HEK293 (cell line): ENCODE measurements around the gene TM4SF1.

Source experiments
- CTCF ChIP-seq: fragments of 450-650 bp; formaldehyde crosslinking; IDR thresholded peaks from 2 replicates; pipeline ENCODE4 v1.5.1; 2016; ENCODE audit warnings: missing biosample characterization, missing genetic modification characterization
- TCF7L2 ChIP-seq: IDR thresholded peaks from 2 replicates; pipeline ENCODE4 v1.6.1; 2011; ENCODE audit warnings: low read depth, mild to moderate bottlenecking, inconsistent platforms, low read length, moderate library complexity, borderline replicate concordance
- TRIM28 ChIP-seq: IDR thresholded peaks from 2 replicates; pipeline ENCODE4 v1.6.1; 2011; ENCODE audit warnings: low read length, control low read depth, borderline replicate concordance
- ZNF114 ChIP-seq: fragments of 450-650 bp; formaldehyde crosslinking; IDR thresholded peaks from 2 replicates; pipeline ENCODE4 v1.5.0; 2017; ENCODE audit warnings: missing biosample characterization, missing genetic modification characterization
- ZNF121 ChIP-seq: fragments of 450-650 bp; formaldehyde crosslinking; IDR thresholded peaks from 2 replicates; pipeline ENCODE4 v1.5.1; 2016; ENCODE audit warnings: missing biosample characterization, missing genetic modification characterization
- ZNF324 ChIP-seq: fragments of 450-650 bp; formaldehyde crosslinking; IDR thresholded peaks from 2 replicates; pipeline ENCODE4 v1.5.1; 2016; ENCODE audit warnings: missing biosample characterization, missing genetic modification characterization
- ZNF341 ChIP-seq: fragments of 450-650 bp; formaldehyde crosslinking; IDR thresholded peaks from 2 replicates; pipeline ENCODE4; 2016; ENCODE audit warnings: low read depth, missing biosample characterization, missing genetic modification characterization
- ZNF362 ChIP-seq: fragments of 450-650 bp; formaldehyde crosslinking; IDR thresholded peaks from 2 replicates; pipeline ENCODE4 v1.5.1; 2016; ENCODE audit warnings: missing biosample characterization, missing genetic modification characterization
- ZNF416 ChIP-seq: fragments of 450-650 bp; formaldehyde crosslinking; IDR thresholded peaks from 2 replicates; pipeline ENCODE4 v1.5.1; 2016; ENCODE audit warnings: missing biosample characterization, missing genetic modification characterization
- ZNF704 ChIP-seq: fragments of 450-650 bp; formaldehyde crosslinking; IDR thresholded peaks from 2 replicates; pipeline ENCODE4 v1.5.1; 2016; ENCODE audit warnings: missing biosample characterization, missing genetic modification characterization
- ZSCAN5A ChIP-seq: fragments of 450-650 bp; formaldehyde crosslinking; IDR thresholded peaks from 2 replicates; pipeline ENCODE4 v1.5.1; 2016; ENCODE audit warnings: missing biosample characterization, missing genetic modification characterization

- TF ChIP-seq ZNF341 (tag by site-specific recombination) (no peak), ZNF416 (tag by site-specific recombination) (no peak), CTCF (no peak), ZNF121 (no peak), ZNF704 (no peak), ZSCAN5A (tag by site-specific recombination) (no peak), ZNF114 (tag by site-specific recombination) (no peak), ZNF362 (tag by site-specific recombination) (no peak), TCF7L2 (no peak), ZNF324 (tag by site-specific recombination) (no peak), TRIM28 (no peak)
Measured at GRCh38 chr3:149414557-149415231, 37.2 kb upstream of the TM4SF1 start.
